Activated CD8-positive, alpha-beta memory T cell treated with anti-CD3 and anti-CD28 coated beads for 24 hours (primary cell): ENCODE results near the gene NOTCH2.

Experiments
- DNase-seq: peaks from one replicate; pipeline ENCODE4 v3.0.0-alpha.2; 2020

NOTCH2 gene

GRCh38 chr1:119937198-119937597, 132.3 kb downstream of the NOTCH2 start:
- DNase-seq, result no peak

- no peak for DNase-seq
Observed at GRCh38 chr1:119935915-119936314, 133.5 kb downstream of the NOTCH2 start.

- no peak for DNase-seq
Observed at GRCh38 chr1:119935373-119935772, 134.1 kb downstream of the NOTCH2 start.

- no peak for DNase-seq
Observed at GRCh38 chr1:119933397-119933796, 136.1 kb downstream of the NOTCH2 start.

- no peak for DNase-seq
Observed at GRCh38 chr1:119929643-119930315, 139.7 kb downstream of the NOTCH2 start.

- no peak for DNase-seq
Observed at GRCh38 chr1:119926553-119926952, 142.9 kb downstream of the NOTCH2 start.

GRCh38 chr1:119924948-119925898, 144.2 kb downstream of the NOTCH2 start:
- DNase-seq, result no peak

- no peak for DNase-seq
Observed at GRCh38 chr1:119920104-119920968, 149.1 kb downstream of the NOTCH2 start.

- no peak for DNase-seq
Observed at GRCh38 chr1:119919241-119919640, 150.2 kb downstream of the NOTCH2 start.

- DNase-seq, result no peak
Observed at GRCh38 chr1:119918301-119918700, 151.2 kb downstream of the NOTCH2 start.

- DNase-seq, result no peak
Observed at GRCh38 chr1:119917304-119918055, 152.0 kb downstream of the NOTCH2 start.

GRCh38 chr1:119915517-119915916, 153.9 kb downstream of the NOTCH2 start:
- DNase-seq, result no peak

GRCh38 chr1:119914071-119914470, 155.4 kb downstream of the NOTCH2 start:
- DNase-seq, result no peak

- DNase-seq, result no peak
Observed at GRCh38 chr1:119912963-119913362, 156.5 kb downstream of the NOTCH2 start.

GRCh38 chr1:119911775-119912174, 157.7 kb downstream of the NOTCH2 start:
- DNase-seq, result no peak

GRCh38 chr1:119910618-119911017, 158.8 kb downstream of the NOTCH2 start:
- no peak for DNase-seq

GRCh38 chr1:119909890-119910596, 159.4 kb downstream of the NOTCH2 start:
- no peak for DNase-seq

- DNase-seq, result no peak
Observed at GRCh38 chr1:119908661-119909060, 160.8 kb downstream of the NOTCH2 start.

- DNase-seq, result no peak
Observed at GRCh38 chr1:119906927-119907652, 162.4 kb downstream of the NOTCH2 start.

- DNase-seq, result no peak
Observed at GRCh38 chr1:119903443-119903835, 166.0 kb downstream of the NOTCH2 start.
